WTC11 (cell line): ENCODE results near the gene ADRA2C.

ENCODE experiments used
- CTCF ChIP-seq: fragments of 200-600 bp; IDR thresholded peaks from 2 replicates; pipeline ENCODE4 v1.8.0; 2022; ENCODE audit warnings: antibody characterized with exemption
- E2F1 ChIP-seq: sonication (generic); formaldehyde crosslinking; IDR thresholded peaks from 2 replicates; pipeline ENCODE4 v1.8.0; 2022; ENCODE audit warnings: mild to moderate bottlenecking, missing genetic modification reagents
- ESRRA ChIP-seq: sonication (generic); formaldehyde crosslinking; IDR thresholded peaks from 2 replicates; pipeline ENCODE4 v1.8.1; 2022; ENCODE audit warnings: mild to moderate bottlenecking, missing genetic modification reagents, borderline replicate concordance
- FOXP1 ChIP-seq: sonication (generic); formaldehyde crosslinking; IDR thresholded peaks from 2 replicates; pipeline ENCODE4 v1.8.0; 2022; ENCODE audit warnings: missing genetic modification reagents, mild to moderate bottlenecking, moderate library complexity, borderline replicate concordance
- FOXP4 ChIP-seq: sonication (generic); formaldehyde crosslinking; IDR thresholded peaks from 2 replicates; pipeline ENCODE4 v1.8.0; 2022; ENCODE audit warnings: mild to moderate bottlenecking, missing genetic modification reagents
- IRF2 ChIP-seq: sonication (generic); formaldehyde crosslinking; IDR thresholded peaks from 2 replicates; pipeline ENCODE4 v1.8.0; 2022; ENCODE audit warnings: low read depth, missing genetic modification reagents, borderline replicate concordance
- KAT7 ChIP-seq: sonication (generic); formaldehyde crosslinking; IDR thresholded peaks from 2 replicates; pipeline ENCODE4 v1.8.1; 2023; ENCODE audit warnings: missing genetic modification reagents, mild to moderate bottlenecking, borderline replicate concordance
- PRDM15 ChIP-seq: sonication (generic); formaldehyde crosslinking; IDR thresholded peaks from 2 replicates; pipeline ENCODE4 v1.8.0; 2022; ENCODE audit warnings: missing genetic modification reagents
- TEAD1 ChIP-seq: sonication (generic); formaldehyde crosslinking; IDR thresholded peaks from 2 replicates; pipeline ENCODE4 v1.8.0; 2022; ENCODE audit warnings: mild to moderate bottlenecking, missing genetic modification reagents
- ZNF416 ChIP-seq: fragments of 250-450 bp; sonication (Bioruptor Pico); IDR thresholded peaks from 2 replicates; pipeline ENCODE4 v1.9.0; 2021; ENCODE audit warnings: mild to moderate bottlenecking, inconsistent platforms
- ZNF512 ChIP-seq: sonication (generic); formaldehyde crosslinking; IDR thresholded peaks from 2 replicates; pipeline ENCODE4 v1.8.1; 2022; ENCODE audit warnings: missing genetic modification reagents, borderline replicate concordance

- TF ChIP-seq CTCF (no peak), PRDM15 (no peak), FOXP1 (no peak), ZNF512 (no peak), TEAD1 (CRISPR knock-in tag) (no peak), ESRRA (CRISPR knock-in tag) (no peak), KAT7 (no peak), FOXP4 (CRISPR knock-in tag) (no peak), E2F1 (CRISPR knock-in tag) (no peak), ZNF416 (CRISPR knock-in tag) (no peak), IRF2 (CRISPR knock-in tag) (no peak)
Observed at GRCh38 chr4:3719191-3719590, 47.0 kb upstream of the ADRA2C start.
